Astrocyte of the spinal cord (primary cell): Measurements from ENCODE around the gene MEG3.

Source experiments
- DNase-seq: peaks from one replicate; pipeline ENCODE4 v3.0.0; 2011; ENCODE audit warnings: low read depth, low spot score
- H3K4me3 ChIP-seq: 2 replicates; pipeline ENCODE4 v1.5.1; 2011; ENCODE audit warnings: low read depth, mild to moderate bottlenecking, low read length, moderate library complexity
- in situ Hi-C: cut with HindIII; loops from 2 replicates; pipeline ENCODE4 v1.10.0; 2017; ENCODE audit warnings: low sequenced_read_pairs
- TF ChIP-seq, protein P1 (sequence below): IDR thresholded peaks from 2 replicates; pipeline ENCODE4 v1.5.1; 2012; ENCODE audit warnings: low read depth, mild to moderate bottlenecking, low read length, inconsistent platforms

MEG3 gene

DNA sequence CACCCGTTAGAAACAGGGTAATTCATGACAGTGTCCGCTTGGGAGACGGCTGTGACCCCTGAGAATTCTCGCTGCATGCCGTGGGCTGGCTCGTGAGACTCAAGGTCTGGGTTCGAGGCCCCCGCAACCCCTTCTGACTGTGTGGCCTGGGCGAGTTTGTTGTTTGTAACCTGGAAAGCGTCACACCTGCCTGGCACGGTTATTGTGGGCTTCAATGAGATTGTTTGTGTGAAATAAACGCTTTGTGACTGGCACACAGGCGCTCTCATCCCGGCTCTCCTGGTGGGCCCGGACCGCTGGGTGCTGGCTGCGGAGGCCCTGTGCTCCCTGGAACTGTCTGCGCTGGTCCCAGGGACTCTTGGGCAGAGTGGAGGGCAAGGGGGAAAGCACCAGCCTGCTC is 33.9 kb downstream of the MEG3 start:
- in situ Hi-C loops, result no loop called here
- H3K4me3 ChIP-seq, result no peak overlapping the region
- TF ChIP-seq, protein P1, sequence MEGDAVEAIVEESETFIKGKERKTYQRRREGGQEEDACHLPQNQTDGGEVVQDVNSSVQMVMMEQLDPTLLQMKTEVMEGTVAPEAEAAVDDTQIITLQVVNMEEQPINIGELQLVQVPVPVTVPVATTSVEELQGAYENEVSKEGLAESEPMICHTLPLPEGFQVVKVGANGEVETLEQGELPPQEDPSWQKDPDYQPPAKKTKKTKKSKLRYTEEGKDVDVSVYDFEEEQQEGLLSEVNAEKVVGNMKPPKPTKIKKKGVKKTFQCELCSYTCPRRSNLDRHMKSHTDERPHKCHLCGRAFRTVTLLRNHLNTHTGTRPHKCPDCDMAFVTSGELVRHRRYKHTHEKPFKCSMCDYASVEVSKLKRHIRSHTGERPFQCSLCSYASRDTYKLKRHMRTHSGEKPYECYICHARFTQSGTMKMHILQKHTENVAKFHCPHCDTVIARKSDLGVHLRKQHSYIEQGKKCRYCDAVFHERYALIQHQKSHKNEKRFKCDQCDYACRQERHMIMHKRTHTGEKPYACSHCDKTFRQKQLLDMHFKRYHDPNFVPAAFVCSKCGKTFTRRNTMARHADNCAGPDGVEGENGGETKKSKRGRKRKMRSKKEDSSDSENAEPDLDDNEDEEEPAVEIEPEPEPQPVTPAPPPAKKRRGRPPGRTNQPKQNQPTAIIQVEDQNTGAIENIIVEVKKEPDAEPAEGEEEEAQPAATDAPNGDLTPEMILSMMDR, result no peak
- DNase-seq, result no peak

DNA sequence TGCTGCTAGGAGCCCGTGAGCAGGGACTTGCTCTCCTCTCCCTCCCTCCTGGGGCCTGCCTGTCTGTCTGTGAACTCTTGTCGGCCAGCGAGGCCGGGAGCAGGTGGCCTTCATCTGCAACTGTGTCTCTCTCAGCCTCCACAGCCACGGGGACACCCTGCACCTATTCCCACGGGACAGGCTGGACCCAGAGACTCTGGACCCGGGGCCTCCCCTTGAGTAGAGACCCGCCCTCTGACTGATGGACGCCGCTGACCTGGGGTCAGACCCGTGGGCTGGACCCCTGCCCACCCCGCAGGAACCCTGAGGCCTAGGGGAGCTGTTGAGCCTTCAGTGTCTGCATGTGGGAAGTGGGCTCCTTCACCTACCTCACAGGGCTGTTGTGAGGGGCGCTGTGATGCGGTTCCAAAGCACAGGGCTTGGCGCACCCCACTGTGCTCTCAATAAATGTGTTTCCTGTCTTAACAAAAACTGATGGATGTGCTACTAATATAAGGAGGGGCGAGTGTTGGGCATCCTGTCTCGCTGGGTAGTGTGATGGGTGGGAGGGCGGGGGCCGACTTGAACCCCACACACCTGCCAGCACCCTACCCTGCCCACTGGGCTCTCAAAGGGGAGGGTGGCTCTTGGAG is 34.8 kb downstream of the MEG3 start:
- TF ChIP-seq, protein P1, result no peak
- no peak overlapping the region for H3K4me3 ChIP-seq
- in situ Hi-C loops, result no loop called here
- DNase-seq, result no peak

DNA sequence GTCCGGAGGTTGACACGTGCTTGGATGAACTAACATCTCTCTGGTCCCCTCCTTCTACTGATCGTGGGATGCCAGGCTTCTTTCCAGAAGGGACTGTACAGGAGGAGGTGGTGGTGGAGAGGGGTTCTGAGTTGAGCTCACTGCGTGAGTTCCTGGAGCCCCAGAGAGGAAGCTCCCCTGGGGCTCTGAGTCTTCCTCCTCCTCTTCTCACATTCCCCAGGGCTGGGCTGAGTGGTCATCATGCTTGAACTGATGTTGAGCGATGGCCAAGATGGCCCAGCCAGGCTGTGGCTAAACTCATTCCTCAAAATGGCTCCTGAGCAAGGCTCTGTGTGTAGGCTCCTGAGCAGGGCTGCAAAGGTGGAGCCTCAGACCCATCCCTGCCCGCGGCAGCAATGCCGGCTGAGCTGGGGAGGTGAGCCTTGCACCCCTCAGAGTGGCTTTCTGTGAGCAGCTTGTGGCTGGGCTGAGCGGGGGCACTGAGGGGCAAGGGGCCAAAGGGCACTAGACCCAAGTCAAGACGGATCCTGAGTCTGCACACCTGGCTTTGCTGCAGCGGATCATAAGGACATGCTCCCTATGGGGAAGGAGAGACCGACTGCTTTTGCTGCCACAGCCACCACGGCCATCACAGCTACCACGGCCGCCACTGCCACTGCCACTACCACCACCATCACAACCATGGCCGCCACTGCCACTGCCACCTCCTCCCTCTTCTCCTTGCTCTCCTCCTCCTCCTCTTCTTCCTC is 35.4 kb downstream of the MEG3 start:
- in situ Hi-C loops, result no loop called here
- DNase-seq, result peak; percentile 31
- no peak overlapping the region for H3K4me3 ChIP-seq
- TF ChIP-seq, protein P1, result no peak

DNA sequence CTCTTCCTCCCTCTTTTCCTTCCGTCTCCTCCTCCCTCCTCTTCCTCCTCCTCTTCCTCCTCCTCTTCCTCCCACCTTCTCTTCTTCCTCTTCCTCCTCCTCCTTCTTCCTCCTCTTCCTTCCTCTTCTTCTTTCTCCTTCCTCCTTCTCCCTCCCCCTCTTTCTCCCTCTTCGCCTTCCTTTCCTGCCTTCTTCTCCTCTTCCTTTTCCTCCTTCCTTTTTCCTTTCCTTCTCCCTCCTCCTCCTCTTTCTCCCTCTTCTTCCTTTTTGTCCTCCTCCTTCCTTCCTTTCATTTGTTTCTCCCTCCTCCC is 36.0 kb downstream of the MEG3 start:
- TF ChIP-seq, protein P1, result no peak
- in situ Hi-C loops, result no loop called here
- H3K4me3 ChIP-seq, result no peak overlapping the region
- no peak for DNase-seq

DNA sequence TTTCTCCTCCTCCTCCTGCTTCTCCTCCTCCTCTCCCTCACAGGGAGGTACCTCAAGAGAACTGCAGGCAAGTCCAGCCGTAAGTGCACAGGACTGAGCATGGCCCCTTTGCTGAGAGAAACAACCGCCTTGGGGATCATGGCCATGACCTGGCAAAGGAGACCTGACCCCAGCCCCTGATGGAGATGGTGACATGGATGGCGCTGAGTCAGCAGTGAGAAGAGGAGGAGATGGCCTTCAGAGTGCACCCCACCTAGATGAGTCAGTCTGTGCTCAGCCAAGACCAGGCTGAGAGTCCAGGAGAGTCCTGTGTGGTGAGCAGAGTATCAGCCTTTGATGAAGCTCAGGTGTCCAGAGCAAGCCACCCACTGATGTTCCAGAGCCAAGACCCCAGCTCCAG is 36.4 kb downstream of the MEG3 start:
- TF ChIP-seq, protein P1, result no peak

DNA sequence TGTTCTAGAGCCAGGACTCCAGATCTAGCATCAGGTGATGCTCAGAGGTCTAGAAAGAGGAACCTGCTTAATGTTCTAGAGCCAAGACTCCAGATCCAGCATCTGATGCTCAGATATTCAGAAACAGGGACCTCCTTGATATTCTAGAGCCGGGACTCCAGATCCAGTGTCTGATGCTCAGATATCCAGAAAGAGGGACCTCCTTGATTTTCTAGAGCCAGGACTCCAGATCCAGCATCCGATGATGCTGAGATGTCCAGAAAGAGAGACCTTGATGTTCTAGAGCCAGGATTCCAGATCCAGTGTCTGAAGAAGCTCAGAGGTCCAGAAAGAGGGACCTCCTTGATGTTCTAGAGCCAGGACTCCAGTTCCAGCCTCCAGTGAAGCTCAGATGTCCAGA is 36.9 kb downstream of the MEG3 start:
- no peak overlapping the region for H3K4me3 ChIP-seq
- DNase-seq, result no peak
- in situ Hi-C loops, result no loop called here
- TF ChIP-seq, protein P1, result no peak

More for the DNA sequence above, 36.4 kb downstream of the MEG3 start:
- in situ Hi-C loops, result no loop called here
- DNase-seq, result no peak
- H3K4me3 ChIP-seq, result no peak overlapping the region
